ENCODE results near the gene THRB.

Gene THRB

DNA sequence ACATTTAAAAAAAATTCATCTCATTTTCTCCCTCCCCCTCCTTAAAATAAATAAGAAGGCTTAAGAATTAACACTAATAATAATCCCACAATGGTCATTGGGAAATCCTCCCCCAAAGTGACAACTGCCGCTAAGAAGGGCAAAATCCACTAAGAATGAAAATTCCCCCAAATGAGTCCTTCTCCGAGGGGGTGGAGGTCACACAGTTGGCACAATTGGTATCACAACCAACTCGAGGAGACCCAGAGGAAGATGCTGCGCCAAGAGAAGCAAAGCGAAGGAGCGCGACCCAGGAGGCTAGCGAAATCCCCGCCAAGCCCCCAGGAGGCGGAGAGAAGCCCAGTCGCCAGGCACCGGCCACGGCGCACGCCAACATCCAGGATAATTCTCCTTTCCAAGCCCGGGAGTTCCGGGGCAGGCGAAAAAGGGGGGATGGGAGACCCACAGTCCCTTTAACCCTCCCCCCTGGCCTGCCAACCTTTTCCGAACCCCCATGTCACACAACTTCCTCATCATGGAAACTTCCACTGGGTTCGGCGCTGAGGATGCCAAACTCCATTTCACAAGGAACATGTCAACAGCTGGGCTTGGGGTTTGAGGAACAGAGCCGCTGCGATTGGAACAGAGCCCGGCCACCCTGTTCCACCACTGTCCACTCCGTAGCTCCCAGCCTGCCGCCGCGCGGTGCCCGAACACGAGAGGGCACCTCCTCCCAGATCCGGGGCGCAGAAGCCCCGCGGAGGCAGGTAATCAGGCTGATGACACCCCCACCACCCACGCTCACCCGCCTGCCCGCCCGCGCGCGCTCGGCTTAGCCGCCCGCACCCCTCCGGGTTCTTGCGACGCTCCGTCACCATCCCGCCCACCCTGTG lies 668 bp downstream of the THRB start:
- TF ChIP-seq, protein P1, sequence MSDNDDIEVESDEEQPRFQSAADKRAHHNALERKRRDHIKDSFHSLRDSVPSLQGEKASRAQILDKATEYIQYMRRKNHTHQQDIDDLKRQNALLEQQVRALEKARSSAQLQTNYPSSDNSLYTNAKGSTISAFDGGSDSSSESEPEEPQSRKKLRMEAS (IDR thresholded peaks at IDR 0.05; ENCODE audit: low read depth, low read length): no peak
- no peak for TF ChIP-seq MYC (IDR thresholded peaks at IDR 0.05; ENCODE audit: low read depth, low read length)
- TF ChIP-seq, protein P2, sequence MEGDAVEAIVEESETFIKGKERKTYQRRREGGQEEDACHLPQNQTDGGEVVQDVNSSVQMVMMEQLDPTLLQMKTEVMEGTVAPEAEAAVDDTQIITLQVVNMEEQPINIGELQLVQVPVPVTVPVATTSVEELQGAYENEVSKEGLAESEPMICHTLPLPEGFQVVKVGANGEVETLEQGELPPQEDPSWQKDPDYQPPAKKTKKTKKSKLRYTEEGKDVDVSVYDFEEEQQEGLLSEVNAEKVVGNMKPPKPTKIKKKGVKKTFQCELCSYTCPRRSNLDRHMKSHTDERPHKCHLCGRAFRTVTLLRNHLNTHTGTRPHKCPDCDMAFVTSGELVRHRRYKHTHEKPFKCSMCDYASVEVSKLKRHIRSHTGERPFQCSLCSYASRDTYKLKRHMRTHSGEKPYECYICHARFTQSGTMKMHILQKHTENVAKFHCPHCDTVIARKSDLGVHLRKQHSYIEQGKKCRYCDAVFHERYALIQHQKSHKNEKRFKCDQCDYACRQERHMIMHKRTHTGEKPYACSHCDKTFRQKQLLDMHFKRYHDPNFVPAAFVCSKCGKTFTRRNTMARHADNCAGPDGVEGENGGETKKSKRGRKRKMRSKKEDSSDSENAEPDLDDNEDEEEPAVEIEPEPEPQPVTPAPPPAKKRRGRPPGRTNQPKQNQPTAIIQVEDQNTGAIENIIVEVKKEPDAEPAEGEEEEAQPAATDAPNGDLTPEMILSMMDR (IDR thresholded peaks at IDR 0.05; ENCODE audit: low read depth, low read length): no peak
- no peak for TF ChIP-seq POLR2A (IDR thresholded peaks at IDR 0.05; ENCODE audit: extremely low read depth, insufficient read length)
- DNase-seq (ENCODE audit: low read depth): no peak
- no peak overlapping the region for H3K4me3 ChIP-seq (ENCODE audit: low read depth, low read length)

DNA sequence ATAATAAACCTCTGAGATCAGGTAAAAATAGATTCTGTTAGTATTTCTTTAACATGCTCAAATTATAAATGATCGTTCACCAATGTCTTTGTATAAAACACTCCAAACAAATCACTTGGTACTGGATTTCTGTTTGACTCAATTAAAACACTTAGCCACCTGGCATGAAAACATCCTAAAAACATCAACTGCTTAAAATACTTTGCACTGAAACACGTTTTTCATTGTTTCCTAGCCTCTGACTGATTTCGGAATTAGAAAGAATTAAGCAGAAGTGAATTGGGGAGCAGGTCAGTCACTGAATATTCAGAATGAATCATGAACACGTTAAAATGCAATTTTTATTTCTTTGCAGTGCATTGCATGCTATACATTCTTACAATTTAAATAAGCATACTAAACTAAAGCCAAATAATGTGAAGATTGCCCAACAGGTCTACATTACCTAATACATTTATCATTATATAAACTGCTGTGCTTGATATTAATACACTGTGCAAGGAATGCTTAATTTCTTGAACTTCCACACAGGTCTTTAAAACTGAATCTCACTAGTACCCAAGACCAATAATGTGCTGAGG lies 1.6 kb downstream of the THRB start:
- no peak for DNase-seq (ENCODE audit: low read depth)
- H3K4me3 ChIP-seq (ENCODE audit: low read depth, low read length): no peak overlapping the region
- TF ChIP-seq, protein P1 (IDR thresholded peaks at IDR 0.05; ENCODE audit: low read depth, low read length): no peak
- no peak for TF ChIP-seq MYC (IDR thresholded peaks at IDR 0.05; ENCODE audit: low read depth, low read length)
- no peak for TF ChIP-seq POLR2A (IDR thresholded peaks at IDR 0.05; ENCODE audit: extremely low read depth, insufficient read length)
- TF ChIP-seq, protein P2 (IDR thresholded peaks at IDR 0.05; ENCODE audit: low read depth, low read length): no peak

DNA sequence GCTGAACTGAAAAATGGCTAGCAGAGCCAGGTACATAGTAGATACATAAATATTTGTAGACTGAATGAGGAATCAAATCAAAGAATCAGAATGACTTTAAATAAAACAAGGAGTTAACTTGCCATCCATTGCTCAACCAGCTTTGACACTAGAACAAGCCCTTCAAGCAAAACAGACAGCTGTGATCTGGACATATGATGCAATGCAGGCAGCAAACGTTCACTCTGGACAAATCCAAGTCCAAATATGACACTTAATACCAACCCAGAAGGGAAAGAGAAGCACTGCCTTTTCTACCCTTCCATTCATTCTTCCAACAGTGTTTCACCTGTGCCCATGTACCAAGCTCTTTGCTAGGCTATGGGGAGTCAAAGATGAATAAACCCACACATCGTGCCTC lies 4.5 kb downstream of the THRB start:
- TF ChIP-seq, protein P1 (IDR thresholded peaks at IDR 0.05; ENCODE audit: low read depth, low read length): no peak
- TF ChIP-seq MYC (IDR thresholded peaks at IDR 0.05; ENCODE audit: low read depth, low read length) (no peak), POLR2A (IDR thresholded peaks at IDR 0.05; ENCODE audit: extremely low read depth, insufficient read length) (no peak)
- TF ChIP-seq, protein P2 (IDR thresholded peaks at IDR 0.05; ENCODE audit: low read depth, low read length): no peak
- DNase-seq (ENCODE audit: low read depth): no peak
- H3K4me3 ChIP-seq (ENCODE audit: low read depth, low read length): no peak overlapping the region

DNA sequence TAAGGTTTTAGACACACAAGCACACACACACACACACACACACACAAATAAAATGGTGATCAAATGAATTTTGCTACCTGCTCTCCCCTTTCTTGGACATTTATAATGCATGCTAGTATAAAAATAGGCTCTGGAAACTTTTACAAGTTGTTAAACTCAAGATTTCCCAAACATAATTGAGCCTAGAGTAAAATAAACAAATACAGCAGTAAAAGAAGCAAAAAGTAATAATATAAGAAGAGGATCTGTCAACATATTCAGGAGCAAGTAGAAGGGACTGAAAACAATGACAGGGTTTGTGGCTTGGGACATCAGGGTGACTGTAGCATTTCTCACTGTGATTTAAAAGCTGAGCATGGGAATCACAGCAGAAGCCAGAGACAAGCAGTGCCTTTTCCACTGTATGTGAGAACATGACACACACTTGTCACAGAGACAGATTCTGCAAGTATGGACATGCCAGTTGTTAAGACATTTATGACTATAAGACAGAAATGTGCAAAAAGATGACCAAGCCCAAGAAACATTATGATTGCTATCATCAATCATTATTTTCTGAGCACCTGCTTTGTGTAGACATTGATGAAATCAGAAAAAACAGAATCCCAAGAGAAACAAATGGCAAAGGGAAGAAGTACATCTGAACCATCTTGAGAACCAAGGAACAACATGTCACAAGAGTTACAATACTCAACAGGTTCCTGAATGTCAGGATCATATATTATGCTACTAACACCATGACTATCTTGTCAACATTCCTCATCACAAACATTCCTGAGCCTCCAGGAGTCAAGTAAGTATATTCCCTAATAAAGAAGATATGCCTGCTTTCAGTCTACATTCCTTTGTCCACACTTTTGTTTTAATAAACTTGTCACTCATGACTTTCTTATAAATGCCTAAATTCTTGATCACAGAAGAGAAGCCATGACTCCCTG lies 7.1 kb downstream of the THRB start:
- H3K4me3 ChIP-seq (ENCODE audit: low read depth, low read length): no peak overlapping the region
- no peak for DNase-seq (ENCODE audit: low read depth)
- TF ChIP-seq, protein P2 (IDR thresholded peaks at IDR 0.05; ENCODE audit: low read depth, low read length): no peak
- TF ChIP-seq MYC (IDR thresholded peaks at IDR 0.05; ENCODE audit: low read depth, low read length) (no peak), POLR2A (IDR thresholded peaks at IDR 0.05; ENCODE audit: extremely low read depth, insufficient read length) (no peak)
- TF ChIP-seq, protein P1 (IDR thresholded peaks at IDR 0.05; ENCODE audit: low read depth, low read length): no peak

DNA sequence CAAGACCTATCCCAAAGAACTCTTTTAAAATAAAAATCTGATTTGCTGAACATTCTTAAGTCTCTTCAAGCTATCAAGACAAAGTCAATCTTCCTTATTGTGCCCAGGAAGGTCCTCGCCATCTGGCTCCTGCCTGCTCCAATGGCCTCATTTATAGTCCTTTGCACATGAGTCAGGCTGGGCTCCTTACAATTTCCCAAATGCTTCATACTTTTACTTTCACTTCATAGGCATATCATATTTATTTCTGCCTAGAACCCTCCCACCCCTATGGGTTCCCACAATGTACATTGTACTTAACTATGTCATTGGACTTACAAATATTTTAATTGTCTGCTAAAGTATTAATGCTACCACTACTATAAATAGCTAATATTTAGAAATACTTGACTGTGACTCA lies 9.1 kb downstream of the THRB start:
- TF ChIP-seq, protein P1 (IDR thresholded peaks at IDR 0.05; ENCODE audit: low read depth, low read length): no peak
- TF ChIP-seq POLR2A (IDR thresholded peaks at IDR 0.05; ENCODE audit: extremely low read depth, insufficient read length) (no peak), MYC (IDR thresholded peaks at IDR 0.05; ENCODE audit: low read depth, low read length) (no peak)
- TF ChIP-seq, protein P2 (IDR thresholded peaks at IDR 0.05; ENCODE audit: low read depth, low read length): no peak
- H3K4me3 ChIP-seq (ENCODE audit: low read depth, low read length): no peak overlapping the region
- DNase-seq (ENCODE audit: low read depth): no peak
